ENCODE measurements around the gene UTRN. TPM values are rescaled to one million over a fixed set of nuclear protein-coding genes. Genes with fewer than 3 reads are reported as not detected.
A peak's percentile ranks its signal among the peaks of the same experiment; 100 is the strongest.

The UTRN gene
- total and polyA plus RNA-seq, 2 donors (not counting 1 experiment from before 2014, with no cell fraction given), result 43.9 to 130 TPM

GRCh38 chr6:144297511-144298100 is 12.5 kb downstream of the UTRN start:
- Histone ChIP-seq H3K27ac (ENCODE audit: insufficient read depth, low read length) (no peak overlapping the region), H3K9me3 (ENCODE audit: control insufficient read depth, insufficient read depth, low read depth, low read length) (no peaks in the 10 kb centered on the region), H3K4me3 (replicated peaks in 1 of 4; ENCODE audit: control extremely low read depth in 1 of 4, insufficient read depth in 1 of 4, low read depth in 3 of 4, low read length in 4 of 4) (no peak overlapping the region), H3K79me2 (ENCODE audit: control insufficient read depth, insufficient read depth, low read length) (peaks cover 21% of the 10 kb centered on the region), H3K27me3 (ENCODE audit: control insufficient read depth, insufficient read depth, low read length) (no peaks in the 10 kb centered on the region), H3K4me2 (ENCODE audit: extremely low read depth, insufficient read depth, low read length) (no peak overlapping the region), H4K20me1 (ENCODE audit: control insufficient read depth, extremely low read depth, insufficient read depth, low read length) (no peaks in the 10 kb centered on the region), H2AFZ (ENCODE audit: low read length) (no peak overlapping the region), H3K4me1 (ENCODE audit: control insufficient read depth, extremely low read depth, insufficient read depth, low read length) (peaks cover under 1% of the 10 kb centered on the region), H3K36me3 (ENCODE audit: control insufficient read depth, insufficient read depth, low read length) (peaks cover 4% of the 10 kb centered on the region), H3K9ac (ENCODE audit: insufficient read depth, low read length) (no peak overlapping the region)
- TF ChIP-seq CTCF (conservative IDR thresholded peaks at IDR 0.05 in 1 of 2, IDR thresholded peaks at IDR 0.05 in 1 of 2; ENCODE audit: low read depth in 1 of 2, low read length in 2 of 2) (no peak), EZH2 (IDR thresholded peaks at IDR 0.05; ENCODE audit: low read length, missing control alignments) (no peak)
- peak in 1 of 2 donors; percentile 87 for DNase-seq (ENCODE audit: low read depth in 2 of 2)

- no peak for DNase-seq (ENCODE audit: low read depth in 2 of 2)
- Histone ChIP-seq H3K79me2 (ENCODE audit: control insufficient read depth, insufficient read depth, low read length) (peaks cover 24% of the 10 kb centered on the region), H4K20me1 (ENCODE audit: control insufficient read depth, extremely low read depth, insufficient read depth, low read length) (no peaks in the 10 kb centered on the region), H3K9me3 (ENCODE audit: control insufficient read depth, insufficient read depth, low read depth, low read length) (no peaks in the 10 kb centered on the region), H3K4me3 (replicated peaks in 1 of 4; ENCODE audit: control extremely low read depth in 1 of 4, insufficient read depth in 1 of 4, low read depth in 3 of 4, low read length in 4 of 4) (no peak overlapping the region), H3K9ac (ENCODE audit: insufficient read depth, low read length) (no peak overlapping the region), H3K27me3 (ENCODE audit: control insufficient read depth, insufficient read depth, low read length) (no peaks in the 10 kb centered on the region), H2AFZ (ENCODE audit: low read length) (no peak overlapping the region), H3K4me1 (ENCODE audit: control insufficient read depth, extremely low read depth, insufficient read depth, low read length) (no peaks in the 10 kb centered on the region), H3K4me2 (ENCODE audit: extremely low read depth, insufficient read depth, low read length) (no peak overlapping the region), H3K36me3 (ENCODE audit: control insufficient read depth, insufficient read depth, low read length) (peaks cover 4% of the 10 kb centered on the region), H3K27ac (ENCODE audit: insufficient read depth, low read length) (no peak overlapping the region)
- no peak for TF ChIP-seq CTCF (conservative IDR thresholded peaks at IDR 0.05 in 1 of 2, IDR thresholded peaks at IDR 0.05 in 1 of 2; ENCODE audit: low read depth in 1 of 2, low read length in 2 of 2)
- no peak for TF ChIP-seq EZH2 (IDR thresholded peaks at IDR 0.05; ENCODE audit: low read length, missing control alignments)
Observed at GRCh38 chr6:144298194-144298593, 13.1 kb downstream of the UTRN start.

- no peak for DNase-seq (ENCODE audit: low read depth in 2 of 2)
- Histone ChIP-seq H3K9ac (ENCODE audit: insufficient read depth, low read length) (no peak overlapping the region), H3K9me3 (ENCODE audit: control insufficient read depth, insufficient read depth, low read depth, low read length) (no peaks in the 10 kb centered on the region), H3K27me3 (ENCODE audit: control insufficient read depth, insufficient read depth, low read length) (no peaks in the 10 kb centered on the region), H2AFZ (ENCODE audit: low read length) (no peak overlapping the region), H3K4me1 (ENCODE audit: control insufficient read depth, extremely low read depth, insufficient read depth, low read length) (no peaks in the 10 kb centered on the region), H3K36me3 (ENCODE audit: control insufficient read depth, insufficient read depth, low read length) (peaks cover 4% of the 10 kb centered on the region), H4K20me1 (ENCODE audit: control insufficient read depth, extremely low read depth, insufficient read depth, low read length) (no peaks in the 10 kb centered on the region), H3K4me2 (ENCODE audit: extremely low read depth, insufficient read depth, low read length) (no peak overlapping the region), H3K79me2 (ENCODE audit: control insufficient read depth, insufficient read depth, low read length) (peaks cover 24% of the 10 kb centered on the region), H3K4me3 (replicated peaks in 1 of 4; ENCODE audit: control extremely low read depth in 1 of 4, insufficient read depth in 1 of 4, low read depth in 3 of 4, low read length in 4 of 4) (no peak overlapping the region), H3K27ac (ENCODE audit: insufficient read depth, low read length) (no peak overlapping the region)
- no peak for TF ChIP-seq CTCF (conservative IDR thresholded peaks at IDR 0.05 in 1 of 2, IDR thresholded peaks at IDR 0.05 in 1 of 2; ENCODE audit: low read depth in 1 of 2, low read length in 2 of 2)
- no peak for TF ChIP-seq EZH2 (IDR thresholded peaks at IDR 0.05; ENCODE audit: low read length, missing control alignments)
Observed at GRCh38 chr6:144298916-144299315, 13.8 kb downstream of the UTRN start.
